NCI-H128 (cell line): ENCODE measurements around the gene DNMT3A.
A peak's percentile ranks its signal among the peaks of the same experiment; 100 is the strongest.

Source experiments
- DNase-seq: peaks from one replicate; lab custom pipeline; 2025; ENCODE audit not compliant: unreplicated experiment; lab: John Stamatoyannopoulos, UW

The DNMT3A gene

GRCh38 chr2:25341753-25342371, at the start of gene DNMT3A:
Gene DNMT3A, minus strand, starts transcription at chr2:25341925. Its CDS starts 27,941 bp downstream, at chr2:25313984.
- no peak for DNase-seq

DNA sequence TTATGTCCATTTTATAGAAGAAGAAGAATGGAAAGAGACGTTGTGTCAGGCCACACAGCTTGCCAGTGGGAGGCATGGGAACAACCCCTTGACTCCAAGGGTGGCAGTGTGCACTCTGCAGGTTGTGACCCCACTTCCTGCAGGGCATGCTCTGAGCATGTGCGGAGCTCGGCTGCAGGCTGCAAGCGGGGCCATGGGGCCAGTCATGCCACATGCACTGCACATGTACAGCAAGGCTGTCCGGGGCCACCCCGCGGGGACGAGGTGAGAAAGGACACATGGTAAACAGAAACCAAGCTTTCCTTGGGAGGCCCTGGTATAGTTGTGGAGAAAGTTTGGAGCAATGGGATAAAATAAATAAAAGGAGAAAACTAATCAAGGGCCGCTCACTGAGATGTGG, 47.4 kb upstream of the DNMT3A start:
- DNase-seq = no peak

GRCh38 chr2:25388491-25388890, 46.8 kb upstream of the DNMT3A start:
- no peak for DNase-seq

GRCh38 chr2:25387876-25388449, 46.2 kb upstream of the DNMT3A start:
- no peak for DNase-seq

DNA sequence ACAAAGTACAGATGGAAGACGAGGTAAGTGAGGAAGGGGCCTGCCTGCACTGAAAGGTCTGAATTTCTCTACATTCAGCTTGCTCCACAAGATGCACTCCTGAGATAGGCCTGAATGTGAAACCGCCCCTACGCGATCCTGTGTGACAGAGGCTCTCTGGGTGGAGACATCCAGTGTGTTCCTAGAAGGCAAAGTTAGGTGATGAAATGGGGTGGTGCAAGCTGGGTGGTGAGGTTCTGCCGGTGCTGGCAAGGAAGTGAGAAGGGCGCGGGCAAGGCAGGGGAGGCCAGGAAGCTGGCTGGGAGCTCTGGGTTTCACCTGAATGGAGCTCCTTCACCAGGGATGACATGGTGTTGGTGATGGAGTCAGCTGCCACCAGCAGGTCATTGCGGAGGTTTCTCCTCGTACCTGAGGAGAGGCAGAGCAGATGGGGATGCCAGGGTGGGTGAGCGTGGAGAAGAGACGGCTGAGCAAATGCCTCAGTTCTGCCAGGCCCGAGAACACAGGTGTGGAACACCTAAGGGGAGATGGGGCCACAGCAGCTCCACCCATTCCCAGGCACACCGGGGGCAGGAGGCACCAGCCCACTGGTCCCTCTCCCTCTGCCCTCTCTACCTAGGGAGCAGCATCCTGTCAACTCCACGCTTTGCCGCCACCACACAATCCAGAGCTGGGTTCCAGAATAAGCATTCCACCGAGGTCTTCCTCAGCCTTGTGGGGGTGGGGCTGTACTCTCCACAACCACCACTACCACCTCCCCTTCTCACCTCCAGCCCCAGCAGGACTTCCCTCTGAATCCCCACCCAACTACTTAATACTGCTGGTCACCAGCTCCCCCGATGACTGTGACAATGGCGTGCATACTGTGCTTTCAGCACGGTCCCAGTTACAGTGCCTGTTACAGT, 45.5 kb upstream of the DNMT3A start:
- no peak for DNase-seq

GRCh38 chr2:25385910-25386309, 44.2 kb upstream of the DNMT3A start:
- DNase-seq = no peak

GRCh38 chr2:25383806-25384205, 42.1 kb upstream of the DNMT3A start:
- no peak for DNase-seq

- DNase-seq = no peak
Measured at GRCh38 chr2:25381502-25381901, 39.8 kb upstream of the DNMT3A start.

GRCh38 chr2:25380586-25381375, 39.1 kb upstream of the DNMT3A start:
- no peak for DNase-seq

DNA sequence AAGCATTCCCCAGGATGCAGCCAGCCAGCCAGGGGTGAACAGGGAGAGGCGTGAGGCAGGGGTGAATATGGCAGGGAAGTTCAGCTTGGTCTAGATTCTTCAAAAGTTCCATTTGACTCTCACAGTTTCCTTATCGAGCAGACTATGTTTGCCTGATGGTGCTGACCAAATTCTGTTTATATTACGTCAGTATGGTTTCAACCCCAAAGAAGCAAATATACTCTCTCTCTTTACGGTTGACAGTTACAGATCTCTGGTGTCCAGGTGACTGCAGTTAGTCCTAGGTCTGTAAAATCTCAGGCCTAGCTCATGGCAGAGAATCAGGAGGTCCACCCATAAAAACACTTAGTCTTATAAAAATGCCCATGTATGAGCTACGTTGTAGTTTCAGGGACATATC, 38.3 kb upstream of the DNMT3A start:
- no peak for DNase-seq

DNA sequence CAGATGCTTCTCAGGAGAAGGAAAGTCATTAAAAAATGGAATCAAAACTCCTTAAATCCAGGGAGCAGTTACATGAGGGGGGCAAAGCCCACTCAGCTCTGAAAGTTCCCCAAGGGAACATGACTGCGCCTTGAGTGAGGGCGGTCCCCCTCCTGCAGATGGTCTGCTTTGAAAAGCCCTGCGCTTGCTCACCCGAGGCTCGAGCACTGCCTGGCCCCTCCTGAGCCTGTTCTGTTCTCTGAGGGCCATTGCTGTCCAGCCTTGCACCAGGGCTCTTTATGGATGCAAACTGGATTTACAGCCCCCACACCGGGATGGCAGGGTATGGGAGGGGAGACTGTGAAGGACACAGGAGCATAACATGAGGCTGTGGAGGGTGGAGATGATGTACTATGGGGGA, 37.8 kb upstream of the DNMT3A start:
- DNase-seq = no peak

- DNase-seq = no peak
Measured at GRCh38 chr2:25378731-25379490, 37.2 kb upstream of the DNMT3A start.

DNA sequence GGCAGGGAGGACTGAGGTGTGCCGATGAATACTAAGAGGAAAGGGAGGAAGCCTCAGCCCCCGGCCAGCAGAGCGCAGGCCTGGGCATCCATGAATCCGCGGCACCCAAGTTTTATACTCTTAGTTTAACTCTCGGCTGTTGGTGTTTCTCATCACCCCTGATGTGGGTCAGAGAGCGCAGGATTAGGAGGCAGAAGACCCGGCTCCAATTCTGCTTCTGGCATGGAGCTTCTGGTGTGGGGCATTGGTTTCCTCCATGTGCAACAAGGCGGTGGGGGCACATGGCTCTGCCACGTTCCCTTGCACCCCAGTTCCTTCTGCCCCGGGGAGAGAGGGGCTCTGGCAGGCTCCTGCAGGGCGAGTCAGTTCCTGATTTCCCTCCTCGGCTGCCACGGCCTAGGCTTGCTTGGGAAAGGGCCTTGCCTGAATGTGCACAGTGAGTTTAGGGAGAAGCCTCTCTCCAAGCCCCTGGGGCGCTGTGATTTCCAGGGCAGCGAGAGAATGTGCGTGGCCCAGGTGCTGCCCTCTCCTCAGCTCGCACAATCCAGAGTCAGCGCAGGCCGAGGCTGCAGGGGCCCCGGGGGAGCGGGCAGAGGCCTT, 36.2 kb upstream of the DNMT3A start:
- DNase-seq = no peak

DNA sequence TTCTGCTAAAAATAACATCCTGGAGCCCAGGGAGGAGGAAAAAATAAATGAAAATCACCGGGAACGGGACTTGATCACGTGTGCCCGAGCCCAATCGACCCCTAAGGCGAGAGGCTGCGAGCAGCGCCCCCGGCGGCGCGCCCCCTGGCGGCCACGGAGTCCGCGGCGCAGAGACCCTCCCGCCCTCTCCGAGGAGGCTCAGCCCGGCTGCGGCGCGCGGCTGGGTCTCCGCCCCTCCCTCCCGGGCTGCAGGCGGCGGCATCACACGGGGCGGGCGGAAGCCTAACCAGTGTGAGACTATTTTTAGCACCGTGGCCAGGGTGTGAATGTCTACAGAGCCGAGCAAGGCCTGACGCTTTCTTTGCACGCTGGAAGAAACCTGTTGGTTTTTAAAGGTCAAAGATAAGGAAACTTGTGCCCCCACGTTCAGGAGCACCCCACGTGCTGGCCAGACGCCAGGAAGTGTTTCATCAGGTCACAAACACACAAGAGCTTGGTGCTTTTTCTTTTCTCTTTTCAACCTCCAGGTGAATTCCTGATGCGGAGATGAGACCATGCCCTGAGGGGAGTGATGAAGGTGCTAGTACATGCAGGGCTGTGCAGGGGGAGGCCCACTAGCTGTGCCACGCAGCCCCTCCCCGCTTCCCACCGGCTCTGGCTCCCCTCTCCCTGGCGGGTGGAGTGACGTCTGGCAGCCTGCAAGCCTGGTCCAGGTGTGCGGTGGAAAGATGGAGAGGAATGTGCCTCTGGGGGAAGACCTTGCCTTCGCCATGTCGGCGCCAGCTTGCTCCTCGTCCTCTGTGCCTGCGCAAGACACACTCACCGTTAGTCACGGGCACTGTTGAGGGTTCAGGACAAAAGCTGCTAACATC, 35.3 kb upstream of the DNMT3A start:
- peak; percentile 64 for DNase-seq

GRCh38 chr2:25375989-25376545, 34.3 kb upstream of the DNMT3A start:
- no peak for DNase-seq

- DNase-seq = no peak
Measured at GRCh38 chr2:25375371-25375988, 33.8 kb upstream of the DNMT3A start.

DNA sequence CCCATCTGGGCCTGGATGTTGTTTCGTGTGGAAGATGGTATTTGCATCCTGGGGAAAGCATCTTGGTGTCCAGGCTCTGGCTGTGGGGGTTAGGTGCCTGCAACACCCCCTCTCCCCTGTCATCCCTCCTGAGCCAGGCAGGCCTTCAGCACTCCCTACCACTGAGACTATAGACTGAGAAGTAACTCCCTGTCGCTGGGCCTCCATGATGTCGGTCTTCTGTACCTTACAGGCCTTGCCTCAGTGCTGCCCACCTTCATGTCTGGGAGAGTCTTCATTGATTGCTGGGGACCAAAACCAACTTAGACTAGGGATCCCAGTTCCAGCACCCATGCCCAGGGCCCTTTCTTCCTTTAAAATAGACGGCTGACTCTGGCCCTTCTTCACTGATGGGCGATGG, 33.1 kb upstream of the DNMT3A start:
- no peak for DNase-seq

- no peak for DNase-seq
Measured at GRCh38 chr2:25374411-25374810, 32.7 kb upstream of the DNMT3A start.
